HS-5 (cell line): ENCODE results near the gene PDZRN3.

Experiments
- DNase-seq: peaks from one replicate; pipeline ENCODE4 v3.0.0-alpha.2; 2012; ENCODE audit warnings: low read depth

Gene PDZRN3

DNA sequence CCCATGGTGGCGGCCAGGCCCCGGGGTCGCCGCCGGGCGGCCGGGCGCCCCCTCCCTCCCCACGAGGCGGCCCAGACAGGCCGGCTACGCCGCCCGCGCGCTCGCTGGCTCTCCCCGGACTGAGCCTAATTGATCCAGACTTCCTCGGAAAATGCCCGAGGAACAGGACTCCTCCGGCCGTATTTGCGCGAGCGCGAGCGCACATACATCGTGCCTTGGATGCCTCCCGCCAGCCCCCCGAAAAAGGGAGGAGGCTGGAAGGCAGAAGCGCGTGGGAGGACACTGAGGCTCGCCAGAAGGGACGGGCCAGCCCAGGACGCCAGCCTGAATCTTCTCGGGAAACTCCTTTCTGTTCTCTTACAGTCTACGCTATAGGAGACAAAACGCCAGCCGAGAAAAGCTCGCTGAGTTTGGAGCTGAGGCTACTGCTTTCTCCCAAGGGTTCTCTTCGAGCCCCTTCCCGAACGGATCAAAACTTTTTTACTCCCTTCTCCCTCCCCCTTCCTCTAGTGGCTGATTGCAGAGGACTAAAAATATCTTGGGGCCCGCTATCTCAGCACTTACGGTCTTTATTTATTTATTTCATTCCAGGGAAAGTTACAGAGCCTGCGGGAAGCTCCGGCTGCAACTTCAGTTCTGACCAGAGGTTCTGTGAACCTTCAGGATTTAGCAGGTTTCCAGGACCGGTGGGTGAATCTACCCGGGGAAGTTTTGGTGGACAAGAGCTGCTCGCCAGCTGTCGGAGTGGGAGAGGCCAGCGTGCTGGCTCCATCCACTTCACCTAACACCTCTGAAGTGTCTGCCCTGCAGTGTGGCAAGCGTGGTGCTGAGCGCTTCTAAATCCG lies at the start of gene PDZRN3:
Gene PDZRN3, minus strand, starts transcription at position 121 of the 845 bp plus-strand sequence.
- DNase-seq = peak; percentile 49

DNA sequence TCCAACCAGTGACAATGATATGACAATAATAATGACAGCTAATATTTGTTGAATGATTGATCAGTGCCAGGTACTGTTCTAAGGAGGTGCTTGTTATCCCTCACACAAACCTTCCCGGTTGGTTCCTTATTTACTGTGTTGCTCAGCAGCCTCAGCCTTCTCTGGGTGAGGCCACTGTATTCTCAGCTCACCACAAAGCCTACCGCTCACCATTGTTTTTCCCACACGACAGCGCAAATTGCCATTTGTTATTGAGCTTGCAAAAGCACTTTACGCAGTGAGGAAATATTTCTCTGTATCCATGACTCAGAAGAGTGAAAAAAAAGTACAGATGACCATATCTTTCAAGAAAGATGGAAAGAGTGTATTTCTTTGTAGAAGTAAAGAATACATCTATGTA lies 49.5 kb upstream of the PDZRN3 start:
- no peak for DNase-seq

DNA sequence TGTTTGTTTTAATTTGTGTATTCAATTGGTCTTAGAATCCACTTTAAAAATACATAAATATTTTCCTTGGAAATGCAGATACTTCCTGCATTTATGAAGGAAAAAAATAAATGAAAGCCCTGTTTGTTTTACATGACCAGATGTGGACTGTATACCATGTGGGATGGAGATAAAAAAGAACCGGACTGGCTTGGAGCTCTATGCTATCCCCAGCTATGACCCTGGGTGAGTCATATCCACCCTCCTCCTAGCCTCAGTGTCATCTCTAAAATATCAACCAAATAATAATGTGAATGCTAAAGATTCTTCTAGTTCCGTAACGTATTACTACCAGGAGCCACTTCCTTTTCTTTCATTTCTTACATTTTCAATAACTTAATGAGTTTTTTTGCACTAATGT lies 44.5 kb upstream of the PDZRN3 start:
- DNase-seq = peak; percentile 24

DNA sequence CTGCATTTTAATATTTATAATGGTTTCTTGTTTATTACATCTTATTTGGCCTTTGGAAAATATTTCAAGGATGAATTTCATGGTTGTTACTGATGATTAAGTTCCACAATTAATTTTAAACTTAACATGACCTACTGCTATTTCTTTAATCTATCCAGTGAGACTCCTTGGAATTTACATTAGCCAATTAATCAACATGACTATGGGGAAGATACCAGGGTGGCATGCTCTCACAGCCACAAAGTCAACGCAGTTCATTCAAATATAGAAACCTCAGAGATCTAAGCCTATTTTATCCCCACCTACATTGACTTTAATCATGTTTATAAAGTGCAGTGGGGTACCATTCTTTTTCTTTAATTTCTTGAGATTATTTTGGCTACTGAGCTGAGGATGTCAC lies 43.6 kb upstream of the PDZRN3 start:
- no peak for DNase-seq

DNA sequence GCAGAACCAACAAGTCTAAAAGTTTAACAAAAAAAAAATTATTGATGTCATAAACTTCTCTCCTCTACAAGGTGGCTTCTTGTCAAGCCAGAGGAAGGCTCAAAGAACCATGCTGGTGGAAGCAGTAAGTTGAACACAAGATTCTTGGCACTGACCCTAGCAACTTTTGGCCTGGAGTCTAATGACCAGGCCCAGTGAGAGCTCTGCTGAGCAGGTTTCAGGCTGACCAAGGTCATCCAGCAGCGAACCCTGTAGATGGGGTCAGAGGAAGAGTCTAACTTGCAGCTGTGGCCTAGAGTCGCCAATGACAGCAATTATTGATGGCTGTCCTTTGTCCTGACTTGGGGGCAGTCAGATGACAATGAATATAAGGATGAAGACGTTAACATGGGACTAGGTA lies 43.1 kb upstream of the PDZRN3 start:
- no peak for DNase-seq

DNA sequence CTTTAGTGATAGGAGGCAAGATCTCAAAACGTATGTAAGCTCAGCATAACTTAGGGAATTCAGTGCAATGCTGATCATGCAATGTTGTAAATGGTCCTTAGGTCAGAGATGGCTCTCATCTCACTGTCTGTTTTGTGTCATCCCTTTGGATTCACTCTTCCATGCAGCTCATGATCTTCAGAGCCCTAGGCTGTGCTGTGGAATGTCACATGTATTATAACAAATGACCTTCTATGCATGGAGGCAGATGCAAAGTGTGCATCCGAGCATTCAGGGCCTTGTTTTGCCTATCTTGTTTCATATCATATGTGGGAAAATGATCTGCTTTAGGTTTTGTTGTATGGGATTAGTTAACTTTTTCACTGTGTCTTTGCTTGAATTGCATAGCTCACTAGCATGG lies 40.5 kb upstream of the PDZRN3 start:
- no peak for DNase-seq

DNA sequence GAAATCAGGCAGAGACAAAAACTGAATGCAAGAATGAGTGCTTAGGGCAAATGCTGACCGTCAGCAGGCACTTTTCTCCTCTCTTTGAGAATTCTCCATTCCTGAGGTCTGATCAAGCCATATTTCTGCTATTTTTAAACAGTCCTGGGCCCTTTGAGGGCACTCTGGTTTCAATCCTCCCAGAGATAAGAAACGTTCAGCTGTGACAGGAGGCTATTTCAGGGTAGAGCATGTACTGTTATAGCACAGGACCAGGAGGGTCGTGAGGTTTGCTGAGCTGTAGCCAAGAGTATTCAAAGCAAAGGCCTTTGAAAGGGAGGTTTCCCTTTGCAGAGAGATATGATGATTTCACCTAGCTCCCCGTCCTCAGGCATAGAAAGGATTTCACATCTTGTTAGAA lies 39.6 kb upstream of the PDZRN3 start:
- DNase-seq = no peak

DNA sequence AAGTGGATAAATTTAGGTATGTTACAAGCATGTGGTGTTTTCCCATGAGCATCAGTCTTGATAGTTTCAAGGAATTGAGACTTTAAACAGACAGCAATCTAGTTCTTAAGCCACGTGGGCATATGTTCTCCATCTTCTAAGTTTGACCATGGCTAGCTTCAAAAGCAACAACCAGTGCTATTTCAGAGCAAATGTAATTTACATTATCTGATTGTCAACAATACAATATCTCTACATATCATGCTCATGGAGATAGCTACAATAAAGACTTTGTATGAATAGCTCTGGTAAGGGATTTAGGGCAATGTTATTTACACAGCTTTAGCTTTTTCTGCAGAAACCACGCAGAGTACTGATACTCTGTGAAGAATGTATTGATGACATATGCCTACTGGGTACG lies 38.8 kb upstream of the PDZRN3 start:
- no peak for DNase-seq

DNA sequence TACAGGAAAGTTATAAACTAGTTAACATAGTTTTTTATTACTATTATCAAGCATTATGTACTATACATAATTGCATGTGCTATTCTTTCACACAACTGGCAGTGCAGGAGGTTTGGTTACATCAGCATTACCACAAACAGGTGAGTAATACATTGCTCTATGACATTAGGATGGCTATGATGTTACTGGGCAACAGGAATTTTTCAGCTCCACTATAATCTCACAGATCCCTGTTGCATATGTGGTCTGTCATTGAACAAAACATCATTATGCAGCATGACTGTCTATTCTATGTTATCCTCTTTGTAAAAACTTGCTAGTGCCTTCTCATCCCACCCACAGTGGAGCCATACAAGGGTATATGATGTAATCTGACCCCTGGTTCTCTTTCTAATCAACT lies 36.5 kb upstream of the PDZRN3 start:
- DNase-seq = peak; percentile 63

DNA sequence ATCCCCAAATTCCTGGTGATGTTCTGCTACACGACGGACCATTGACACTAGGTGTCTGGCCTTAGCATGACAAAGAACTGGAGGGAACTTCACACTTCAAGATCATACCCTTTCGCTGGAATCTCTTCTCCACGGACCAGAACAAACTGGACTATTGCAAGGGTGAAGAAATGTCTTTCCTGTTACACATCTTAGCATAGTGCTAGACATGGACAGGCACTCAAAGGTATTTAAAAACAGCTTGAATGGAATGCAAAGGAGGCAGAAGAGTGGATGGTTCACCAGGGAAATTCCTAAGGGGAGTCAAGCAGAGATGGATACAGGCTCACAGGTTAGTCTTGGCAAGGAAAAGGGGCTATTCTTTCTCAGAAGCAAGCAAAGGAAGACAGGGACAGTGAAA lies 33.5 kb upstream of the PDZRN3 start:
- no peak for DNase-seq

DNA sequence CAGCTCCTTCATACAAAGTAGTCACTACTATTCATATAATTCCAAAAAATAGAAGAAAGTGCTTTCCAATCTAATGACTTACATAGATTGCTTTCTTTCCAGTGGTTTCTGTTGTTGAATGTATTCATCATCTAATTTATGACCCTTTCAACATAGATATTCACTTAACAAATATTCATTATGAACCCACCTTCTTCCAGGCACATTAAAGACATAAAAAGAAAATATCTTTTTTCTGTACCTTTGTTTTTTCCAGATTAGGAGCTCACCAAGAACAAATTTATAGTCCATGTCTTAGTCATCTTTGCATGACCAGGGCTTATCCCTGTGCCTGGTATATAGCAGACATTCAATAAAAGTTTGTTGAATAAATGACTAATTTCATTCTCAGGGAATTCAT lies 32.4 kb upstream of the PDZRN3 start:
- DNase-seq = no peak

DNA sequence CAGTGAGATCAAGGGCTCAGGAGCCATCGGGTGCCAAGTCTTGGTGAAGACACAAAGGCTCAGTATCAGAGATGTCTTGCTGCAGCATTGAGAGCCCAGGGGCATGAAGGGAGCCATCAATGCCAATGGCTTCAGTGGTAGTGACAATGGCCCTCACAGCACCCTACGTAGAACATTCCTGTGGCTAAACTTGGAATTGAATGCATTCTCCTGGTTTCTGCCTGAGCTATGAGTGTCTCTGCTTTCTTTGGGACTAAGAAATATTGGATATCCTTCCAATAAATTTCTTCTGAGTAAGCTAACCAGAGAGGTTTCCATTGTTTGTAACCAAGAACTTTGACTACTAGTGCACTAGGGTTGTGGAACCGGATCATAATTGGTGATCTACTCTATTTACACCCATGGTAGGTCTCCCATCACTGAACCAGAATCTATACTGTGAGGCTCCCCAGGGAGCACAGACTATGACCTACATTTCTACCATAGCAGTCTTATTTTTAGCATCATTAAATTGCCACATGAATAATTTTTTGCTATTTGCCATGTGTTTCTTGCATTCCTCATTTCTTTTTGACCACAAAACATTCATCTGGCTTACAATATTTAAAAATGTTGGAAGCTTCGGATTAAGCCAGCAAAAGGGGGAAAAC lies 31.6 kb upstream of the PDZRN3 start:
- DNase-seq = no peak

DNA sequence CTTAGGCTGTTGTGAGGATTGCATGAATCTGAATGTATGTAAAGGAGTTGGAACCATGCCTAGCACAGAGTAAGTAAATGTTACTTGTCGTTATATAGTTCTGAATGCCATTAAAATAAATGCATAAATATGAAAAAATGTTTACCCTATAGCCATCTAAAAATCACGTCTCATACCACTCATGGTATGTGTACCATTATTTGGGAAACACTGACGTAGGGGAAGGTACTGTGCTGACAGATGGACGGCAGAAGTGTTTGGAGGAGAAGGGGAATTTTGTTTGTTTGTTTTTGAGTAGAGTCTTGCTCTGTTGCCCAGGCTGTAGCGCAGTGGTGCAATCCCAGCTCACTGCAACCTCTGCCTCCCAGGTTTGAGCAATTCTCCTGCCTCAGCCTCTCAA lies 30.5 kb upstream of the PDZRN3 start:
- DNase-seq = no peak

DNA sequence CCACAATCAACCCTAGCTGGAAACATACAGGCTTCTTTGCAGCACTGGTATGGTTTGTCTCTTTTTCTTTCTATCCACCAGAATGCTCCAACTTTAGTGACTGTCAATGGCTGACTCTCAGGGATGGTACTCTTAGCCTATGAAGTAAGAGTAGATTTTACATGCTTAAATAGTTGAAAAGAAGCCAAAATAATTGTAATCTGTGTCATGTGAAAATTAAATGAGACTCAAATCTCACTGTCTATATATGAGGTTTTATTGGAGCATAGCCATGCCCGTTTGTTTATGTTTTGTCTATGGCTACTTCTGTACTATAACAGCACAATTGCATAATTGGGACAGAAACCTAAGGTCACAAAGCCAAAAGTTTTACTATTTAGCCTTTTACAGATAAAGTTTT lies 29.1 kb upstream of the PDZRN3 start:
- DNase-seq = no peak

DNA sequence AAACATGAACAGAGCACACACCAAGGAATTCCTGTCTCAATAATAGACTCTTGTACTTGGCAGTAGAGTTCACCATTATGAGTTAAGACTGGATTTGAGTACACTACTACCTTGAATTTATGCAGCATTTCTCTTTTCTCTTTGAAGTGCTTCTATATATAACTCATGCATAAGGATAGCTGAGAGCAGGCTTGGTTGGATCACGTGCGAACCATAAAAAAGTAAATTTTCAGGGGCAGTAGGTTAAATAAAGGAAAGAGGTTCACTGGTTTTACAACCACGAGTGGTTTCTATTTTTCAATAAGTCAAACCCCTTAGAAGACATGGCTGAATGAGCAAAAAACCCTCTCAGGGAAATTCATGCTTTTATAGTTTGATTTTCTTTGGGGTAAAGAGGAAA lies 28.6 kb upstream of the PDZRN3 start:
- DNase-seq = no peak

DNA sequence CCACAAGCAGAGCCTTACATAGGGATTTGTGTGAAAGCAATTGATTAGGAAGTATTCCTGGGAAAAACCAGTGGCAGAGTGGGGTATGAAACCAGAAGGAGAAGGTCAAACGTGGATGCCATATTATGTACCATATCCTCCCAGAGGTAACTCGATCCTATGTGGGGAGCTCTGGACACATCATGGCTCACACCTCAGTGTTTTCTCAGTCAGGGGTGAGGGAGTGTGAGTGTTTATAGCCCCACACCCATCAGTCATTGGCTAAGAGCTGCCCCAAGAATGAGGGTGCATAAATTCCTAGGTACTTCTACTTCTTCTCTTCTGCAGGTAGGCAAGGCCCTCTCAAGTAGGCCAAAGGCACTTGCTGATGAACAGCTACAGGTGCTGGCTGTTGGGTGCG lies 28.2 kb upstream of the PDZRN3 start:
- no peak for DNase-seq

DNA sequence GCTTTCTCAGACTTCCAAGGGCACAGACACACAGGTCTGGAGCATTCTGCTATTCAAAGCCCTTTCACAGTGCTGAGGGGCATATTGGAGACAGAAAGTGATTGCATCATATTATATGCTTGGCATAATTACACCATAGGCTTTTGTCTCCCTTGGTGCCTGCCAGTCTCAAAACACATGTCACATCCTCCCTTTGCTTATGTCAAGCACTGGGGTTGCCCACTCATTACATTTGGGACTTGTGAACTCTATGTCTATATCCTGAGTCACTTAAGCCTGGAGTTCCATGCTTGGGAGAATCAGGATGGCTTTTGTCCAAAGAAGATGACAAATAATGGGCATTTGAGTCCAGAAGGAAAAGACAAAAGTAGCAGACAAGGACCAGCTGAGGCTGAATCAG lies 12.3 kb upstream of the PDZRN3 start:
- peak; percentile 54 for DNase-seq

DNA sequence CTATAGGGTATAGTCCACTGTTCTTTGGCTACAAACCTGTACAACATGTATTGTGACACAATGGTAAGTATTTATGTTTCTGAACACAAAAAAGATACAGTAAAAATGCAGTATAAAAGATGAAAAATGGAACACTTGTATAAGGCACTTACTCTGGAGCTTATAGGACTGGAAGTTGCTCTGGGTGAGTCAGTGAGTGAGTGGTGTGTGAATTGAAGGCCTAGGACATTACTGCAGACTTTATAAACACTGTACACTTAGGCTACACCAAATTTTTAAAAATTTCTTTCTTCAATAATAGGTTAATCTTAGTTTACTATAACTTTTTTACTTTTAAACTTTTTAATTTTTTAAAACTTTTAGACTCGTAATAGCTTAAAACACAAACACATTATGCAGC lies 10.5 kb upstream of the PDZRN3 start:
- DNase-seq = no peak

DNA sequence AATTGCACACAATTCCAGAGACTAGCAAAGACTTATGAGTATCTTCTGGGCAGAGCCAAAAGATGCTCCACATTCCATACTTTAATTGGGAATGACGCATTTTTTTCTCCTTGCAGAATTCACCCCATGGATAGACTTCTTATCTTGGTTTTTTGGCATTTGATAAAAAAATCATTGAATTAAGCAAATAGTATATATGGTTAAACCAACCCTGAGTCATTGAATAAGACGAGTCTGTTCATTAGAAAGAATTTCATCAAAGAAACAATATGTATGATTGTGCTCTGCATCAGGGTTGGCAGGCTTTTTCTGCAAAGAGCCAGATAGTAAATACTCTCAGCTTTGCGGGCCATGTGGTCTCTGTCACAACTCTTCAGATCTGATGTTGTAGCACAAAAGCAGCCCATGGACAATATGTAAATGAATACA lies 9.2 kb upstream of the PDZRN3 start:
- no peak for DNase-seq

DNA sequence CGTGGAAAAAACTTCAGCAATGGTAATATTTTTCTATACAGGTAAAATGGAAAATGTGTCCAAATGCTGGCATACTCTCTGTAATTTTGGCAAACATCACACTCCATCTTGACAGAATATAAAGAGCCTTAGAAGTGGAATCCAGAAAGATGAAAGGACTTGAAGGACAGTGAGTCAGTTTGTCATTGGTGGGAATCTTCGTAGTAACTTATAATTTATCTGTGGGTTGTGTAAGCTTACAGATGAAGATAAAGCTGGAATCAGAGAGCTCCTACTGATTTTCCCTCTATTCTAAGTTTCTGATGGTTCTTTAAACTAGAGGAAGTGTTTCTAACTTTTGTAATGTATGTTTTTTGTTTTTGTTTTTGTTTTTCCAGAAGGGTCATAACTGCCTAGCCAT lies 8.7 kb upstream of the PDZRN3 start:
- DNase-seq = no peak

DNA sequence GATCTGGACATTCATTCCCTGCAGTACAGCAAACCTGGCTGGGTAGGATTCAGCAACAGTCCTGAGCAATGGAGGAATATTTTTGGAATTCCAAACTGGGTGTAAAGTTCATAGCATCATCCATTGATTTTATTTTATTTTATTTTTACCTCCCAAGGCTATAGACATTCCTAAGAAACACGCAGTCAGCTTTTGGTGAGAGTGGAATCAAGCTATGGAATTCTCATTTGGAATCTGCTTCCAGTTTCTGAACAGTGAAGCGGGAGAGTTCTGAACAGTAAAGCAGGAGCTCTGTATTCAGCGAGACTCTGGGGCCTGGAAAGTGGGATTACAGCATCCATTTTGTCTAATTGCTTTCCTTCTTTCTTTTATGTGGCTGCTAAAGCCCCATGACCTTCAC lies 1.4 kb upstream of the PDZRN3 start:
- DNase-seq = no peak

DNA sequence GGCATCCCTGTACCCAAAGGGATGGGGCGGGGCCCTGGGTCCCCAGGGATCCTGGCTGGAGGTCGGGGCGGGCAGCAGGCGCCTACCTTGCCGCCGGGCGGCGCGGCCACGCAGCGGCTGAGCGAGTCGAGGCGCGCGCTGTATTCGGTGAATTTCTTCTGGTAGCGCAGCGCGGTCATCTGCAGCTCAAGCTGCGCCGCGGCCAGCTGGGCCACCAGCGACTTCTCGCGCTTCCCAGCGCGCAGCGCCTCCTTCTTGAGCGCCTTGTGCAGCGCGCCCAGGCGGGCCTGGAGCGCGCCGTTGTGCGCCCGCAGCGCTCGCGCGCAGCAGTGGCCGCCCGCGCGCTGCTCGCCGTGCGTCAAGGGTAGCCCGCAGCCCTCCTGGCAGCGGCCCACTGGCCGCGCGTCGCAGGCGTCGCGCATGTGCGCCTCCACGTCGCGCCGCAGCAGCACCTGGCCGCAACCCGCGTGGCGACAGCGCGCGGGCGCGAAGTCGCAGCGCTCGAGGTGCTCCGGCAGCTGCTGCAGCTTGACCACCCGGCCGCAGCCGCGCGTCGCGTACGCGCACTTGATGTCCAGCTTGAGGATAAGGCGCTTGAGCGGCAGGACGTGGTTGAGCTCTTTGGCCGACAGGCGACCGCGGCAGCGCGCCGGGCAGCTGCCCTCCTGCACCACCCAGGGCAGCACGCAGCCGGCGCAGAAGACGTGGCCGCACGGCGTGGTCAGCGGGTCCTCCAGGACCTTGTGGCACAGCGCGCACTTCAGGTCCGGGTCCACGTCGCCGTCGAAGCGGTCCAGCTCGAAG lies 522 bp downstream of the PDZRN3 start:
- peak; percentile 60 for DNase-seq

DNA sequence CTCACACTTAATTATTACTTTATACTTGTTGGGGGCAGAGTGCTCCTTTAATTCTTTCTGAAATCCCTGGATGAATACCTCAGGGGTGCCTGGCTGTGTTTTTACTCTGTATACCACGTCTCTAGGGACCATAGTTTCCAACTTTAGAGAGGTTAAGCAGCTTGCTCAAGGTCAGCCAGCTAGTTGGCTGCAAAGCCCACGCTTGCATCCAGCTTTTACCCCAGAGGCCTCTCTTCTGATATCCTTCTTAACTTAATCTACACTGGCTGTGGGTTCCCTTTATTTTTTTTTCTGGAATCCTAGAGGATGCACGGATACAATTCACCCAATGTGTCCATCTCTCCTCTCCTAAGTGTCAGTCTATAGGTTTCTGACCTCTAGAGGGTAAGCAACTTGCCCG lies 1.4 kb downstream of the PDZRN3 start:
- DNase-seq = no peak
